ENCODE data around the gene PRKAR1B. TPM values are rescaled to one million over a fixed set of nuclear protein-coding genes. Genes with fewer than 3 reads are reported as not detected.

PRKAR1B gene
- polyA plus RNA-seq, 1 of the 3 experiments (the other 2 are of a cell fraction): 63.7 TPM

DNA sequence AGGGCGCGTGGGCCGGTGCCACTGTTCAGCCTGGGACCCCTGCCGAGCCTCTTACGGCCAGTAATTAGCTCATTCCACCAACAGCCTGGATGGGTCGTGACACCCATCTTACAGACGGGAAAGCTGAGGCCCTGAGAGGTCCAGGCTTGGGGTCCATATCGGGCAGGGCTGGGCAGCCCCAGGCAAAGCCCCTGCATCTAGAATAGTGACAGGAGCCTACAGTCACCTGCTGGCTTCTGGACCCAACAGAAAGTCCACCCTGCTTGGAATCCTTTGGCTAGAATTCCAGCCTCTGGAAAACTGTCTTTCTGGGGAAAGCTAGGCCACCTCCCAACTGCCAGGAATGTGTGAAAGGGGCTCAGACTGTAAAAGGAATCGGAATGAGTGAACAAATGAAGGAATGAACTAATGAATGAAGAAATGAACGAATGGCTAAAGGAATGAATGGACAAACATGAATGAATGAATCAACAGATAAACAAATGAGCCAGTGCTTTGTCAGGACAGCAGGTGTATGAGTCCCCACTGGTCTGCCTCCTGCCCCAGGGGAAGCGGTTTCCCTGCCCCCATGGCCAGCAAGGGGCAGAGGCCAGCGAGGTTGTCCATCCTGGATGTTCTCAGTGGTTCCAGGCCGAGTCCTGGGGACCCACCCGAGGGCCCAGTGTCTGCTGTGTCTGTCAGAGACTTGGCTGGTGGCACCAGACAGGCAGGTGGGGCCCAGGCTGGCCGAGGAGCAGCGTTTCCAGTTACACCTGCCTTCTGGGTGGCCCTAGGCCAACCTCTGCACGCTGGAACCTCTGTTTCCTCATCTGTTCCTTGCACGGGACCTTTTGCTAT lies 183.4 kb downstream of the PRKAR1B start:
- Histone ChIP-seq H3K79me2 (ENCODE audit: insufficient read depth) (no peaks in the 10 kb centered on the region), H3K27ac (ENCODE audit: low read depth in 2 of 2, low read length in 1 of 2) (peak overlapping the region in 1 of 2 experiments; percentile 85; a peak in 2 of 4 replicates), H4K20me1 (ENCODE audit: insufficient read depth) (no peaks in the 10 kb centered on the region), H3F3A (replicated peaks; ENCODE audit: insufficient read depth) (peaks cover 13% of the 10 kb centered on the region), H3K27me3 (ENCODE audit: insufficient read depth) (no peaks in the 10 kb centered on the region), H2AFZ (ENCODE audit: low read depth) (no peak overlapping the region), H3K9ac (peak overlapping the region; percentile 60; the same call in 1 of the 2 replicates), H3K4me2 (peak overlapping the region; percentile 35; the same call in 1 of the 2 replicates), H3K4me3 (ENCODE audit: low read depth in 2 of 2, low read length in 1 of 2) (no peak overlapping the region), H3K9me3 (no peaks in the 10 kb centered on the region), H3K36me3 (replicated peaks in 1 of 2; ENCODE audit: control insufficient read depth in 1 of 2, insufficient read depth in 2 of 2, low read length in 1 of 2) (no peaks in the 10 kb centered on the region), H3K4me1 (ENCODE audit: control insufficient read depth in 1 of 2, insufficient read depth in 2 of 2, low read depth in 1 of 2, low read length in 1 of 2) (peaks cover 5 to 23% of the 10 kb centered on the region in 2 experiments; a peak in 3 of 4 replicates), H3K9me2 (no peaks in the 10 kb centered on the region)
- no peak for DNase-seq
- 62% methylated on average over 16 of the region's 18 CpGs for WGBS (ENCODE audit: low lambda C conversion rate)
- ChIA-PET POLR2A (no interaction called here), CTCF (interaction anchor here (1.5 to 1.7 kb wide), 2 partner anchors 9 to 122 kb away, joined by 3 to 5 read pairs; no protein-coding TSS in a partner anchor)
- TF ChIP-seq EZH2phosphoT487 (IDR thresholded peaks at IDR 0.05; ENCODE audit: borderline replicate concordance, low read depth) (no peak), RCOR1 (IDR thresholded peaks at IDR 0.05; ENCODE audit: low read length) (0 out of 2 replicates have a peak, but pooled peaks have one; percentile 13)

DNA sequence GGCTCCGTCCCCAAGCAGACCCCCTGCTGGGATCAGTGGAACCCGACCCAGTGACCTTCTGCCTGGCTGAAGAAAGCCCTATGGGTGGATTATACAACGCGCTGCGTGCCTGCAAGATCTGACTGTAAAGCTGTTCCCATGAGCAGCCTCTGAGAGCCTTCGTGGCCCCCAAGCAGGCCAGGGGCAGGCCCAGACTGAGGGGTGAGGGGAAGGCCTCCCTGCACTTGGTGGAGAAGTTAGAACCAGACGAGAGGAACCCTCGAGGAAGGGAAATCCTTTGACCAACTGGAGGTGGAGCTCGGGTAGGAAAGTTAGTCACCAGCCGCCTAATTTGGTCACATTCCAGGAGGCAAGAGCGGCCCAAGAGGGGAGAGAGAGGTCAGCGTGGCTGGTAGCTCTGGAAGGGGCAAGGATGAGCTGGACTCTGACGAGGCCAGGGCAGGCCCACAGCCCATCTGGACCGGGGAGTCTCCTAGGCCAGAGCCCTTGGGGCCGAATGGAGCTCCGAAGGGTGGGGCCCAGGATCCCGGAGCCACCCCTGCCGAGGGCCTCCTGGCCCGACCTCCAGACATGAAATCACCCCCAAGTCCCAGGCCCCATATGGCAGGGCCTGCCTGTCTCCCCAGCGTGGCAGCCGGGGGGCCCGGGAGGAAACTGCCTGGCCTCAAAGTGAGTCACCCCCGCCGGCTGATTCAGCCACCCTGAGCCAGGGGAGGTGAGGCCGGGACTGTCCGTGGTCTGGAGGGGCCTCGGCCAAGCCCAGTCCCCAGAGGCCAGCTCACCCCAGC lies 184.2 kb downstream of the PRKAR1B start:
- Histone ChIP-seq H3K4me1 (ENCODE audit: control insufficient read depth in 1 of 2, insufficient read depth in 2 of 2, low read depth in 1 of 2, low read length in 1 of 2) (peaks cover 5 to 30% of the 10 kb centered on the region in 2 experiments; a peak in 3 of 4 replicates), H3K4me2 (peak overlapping the region; percentile 35; the same call in 1 of the 2 replicates), H3K79me2 (ENCODE audit: insufficient read depth) (no peaks in the 10 kb centered on the region), H3K36me3 (replicated peaks in 1 of 2; ENCODE audit: control insufficient read depth in 1 of 2, insufficient read depth in 2 of 2, low read length in 1 of 2) (no peaks in the 10 kb centered on the region), H3K9ac (peak overlapping the region; percentile 60; the same call in 1 of the 2 replicates), H3K9me2 (no peaks in the 10 kb centered on the region), H4K20me1 (ENCODE audit: insufficient read depth) (no peaks in the 10 kb centered on the region), H3K27me3 (ENCODE audit: insufficient read depth) (no peaks in the 10 kb centered on the region), H3K27ac (ENCODE audit: low read depth in 2 of 2, low read length in 1 of 2) (peak overlapping the region in 1 of 2 experiments; percentile 85; a peak in 2 of 4 replicates), H3K9me3 (no peaks in the 10 kb centered on the region), H3K4me3 (ENCODE audit: low read depth in 2 of 2, low read length in 1 of 2) (no peak overlapping the region), H2AFZ (ENCODE audit: low read depth) (peak overlapping the region; percentile 7; the same call in 1 of the 2 replicates), H3F3A (replicated peaks; ENCODE audit: insufficient read depth) (peaks cover 13% of the 10 kb centered on the region)
- no peak for DNase-seq
- CTCF ChIA-PET: interaction anchor here (1.7 kb wide), 1 partner anchor 10 kb away, joined by 5 read pairs; no protein-coding TSS in a partner anchor
- WGBS (ENCODE audit: low lambda C conversion rate): 5% methylated on average over 14 of the region's 27 CpGs
- POLR2A ChIA-PET: interaction anchor here (1.2 kb wide), 1 partner anchor 183 kb away, joined by 3 read pairs; no protein-coding TSS in a partner anchor
- TF ChIP-seq, protein P1, sequence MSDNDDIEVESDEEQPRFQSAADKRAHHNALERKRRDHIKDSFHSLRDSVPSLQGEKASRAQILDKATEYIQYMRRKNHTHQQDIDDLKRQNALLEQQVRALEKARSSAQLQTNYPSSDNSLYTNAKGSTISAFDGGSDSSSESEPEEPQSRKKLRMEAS (IDR thresholded peaks at IDR 0.05; ENCODE audit: low read depth): peak; percentile 88
- TF ChIP-seq RCOR1 (IDR thresholded peaks at IDR 0.05; ENCODE audit: low read length): no peak
- TF ChIP-seq MXI1 (IDR thresholded peaks at IDR 0.05; ENCODE audit: low read depth, low read length): no peak
- TF ChIP-seq TCF12 (IDR thresholded peaks at IDR 0.05): peak; percentile 85
- TF ChIP-seq CHD2 (IDR thresholded peaks at IDR 0.05; ENCODE audit: low read length, partially characterized antibody): no peak
- TF ChIP-seq FOXM1 (IDR thresholded peaks at IDR 0.05; ENCODE audit: low read depth): 0 out of 2 replicates have a peak, but pooled peaks have one; percentile 20
- peak; percentile 80; the same call in 1 of the 2 replicates for TF ChIP-seq JUND (IDR thresholded peaks at IDR 0.05)
- peak; percentile 73; the same call in 1 of the 2 replicates for TF ChIP-seq TEAD4 (IDR thresholded peaks at IDR 0.05; ENCODE audit: borderline replicate concordance, insufficient read depth)
- TF ChIP-seq FOXJ3 (CRISPR knock-in tag; IDR thresholded peaks at IDR 0.05): no peak
- TF ChIP-seq FOSL2 (IDR thresholded peaks at IDR 0.05; ENCODE audit: borderline replicate concordance, low read depth): peak; percentile 97
- peak; percentile 29; the same call in 1 of the 2 replicates for TF ChIP-seq TAF1 (IDR thresholded peaks at IDR 0.05; ENCODE audit: borderline replicate concordance, low read depth, low read length)
- TF ChIP-seq, protein P2, sequence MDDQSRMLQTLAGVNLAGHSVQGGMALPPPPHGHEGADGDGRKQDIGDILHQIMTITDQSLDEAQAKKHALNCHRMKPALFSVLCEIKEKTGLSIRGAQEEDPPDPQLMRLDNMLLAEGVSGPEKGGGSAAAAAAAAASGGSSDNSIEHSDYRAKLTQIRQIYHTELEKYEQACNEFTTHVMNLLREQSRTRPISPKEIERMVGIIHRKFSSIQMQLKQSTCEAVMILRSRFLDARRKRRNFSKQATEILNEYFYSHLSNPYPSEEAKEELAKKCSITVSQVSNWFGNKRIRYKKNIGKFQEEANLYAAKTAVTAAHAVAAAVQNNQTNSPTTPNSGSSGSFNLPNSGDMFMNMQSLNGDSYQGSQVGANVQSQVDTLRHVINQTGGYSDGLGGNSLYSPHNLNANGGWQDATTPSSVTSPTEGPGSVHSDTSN (IDR thresholded peaks at IDR 0.05): peak; percentile 46; the same call in 1 of the 2 replicates
- peak; percentile 77 for TF ChIP-seq NFIC (IDR thresholded peaks at IDR 0.05; ENCODE audit: borderline replicate concordance)
- TF ChIP-seq, protein P3, sequence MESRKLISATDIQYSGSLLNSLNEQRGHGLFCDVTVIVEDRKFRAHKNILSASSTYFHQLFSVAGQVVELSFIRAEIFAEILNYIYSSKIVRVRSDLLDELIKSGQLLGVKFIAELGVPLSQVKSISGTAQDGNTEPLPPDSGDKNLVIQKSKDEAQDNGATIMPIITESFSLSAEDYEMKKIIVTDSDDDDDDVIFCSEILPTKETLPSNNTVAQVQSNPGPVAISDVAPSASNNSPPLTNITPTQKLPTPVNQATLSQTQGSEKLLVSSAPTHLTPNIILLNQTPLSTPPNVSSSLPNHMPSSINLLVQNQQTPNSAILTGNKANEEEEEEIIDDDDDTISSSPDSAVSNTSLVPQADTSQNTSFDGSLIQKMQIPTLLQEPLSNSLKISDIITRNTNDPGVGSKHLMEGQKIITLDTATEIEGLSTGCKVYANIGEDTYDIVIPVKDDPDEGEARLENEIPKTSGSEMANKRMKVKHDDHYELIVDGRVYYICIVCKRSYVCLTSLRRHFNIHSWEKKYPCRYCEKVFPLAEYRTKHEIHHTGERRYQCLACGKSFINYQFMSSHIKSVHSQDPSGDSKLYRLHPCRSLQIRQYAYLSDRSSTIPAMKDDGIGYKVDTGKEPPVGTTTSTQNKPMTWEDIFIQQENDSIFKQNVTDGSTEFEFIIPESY (IDR thresholded peaks at IDR 0.05; ENCODE audit: borderline replicate concordance, low read depth): peak; percentile 70
- peak; percentile 98 for TF ChIP-seq RXRA (IDR thresholded peaks at IDR 0.05; ENCODE audit: borderline replicate concordance, low read depth)
